HG02840 (cell line): ENCODE measurements around the gene SNU13.
A peak's percentile ranks its signal among the peaks of the same experiment; 100 is the strongest.
"Not testable (repeated sequence)": the region's sequence is repeated elsewhere in the genome, so short reads cannot be mapped to it uniquely, and the experiment has no call there.

Experiments
- ATAC-seq: cut with Tn5 transposase; IDR thresholded peaks from one replicate; pipeline ENCODE4 v1.9.1; 2021; ENCODE audit warnings: mild to moderate bottlenecking, moderate library complexity, moderate number of reproducible peaks; ENCODE audit not compliant: unreplicated experiment, low FRiP score

Gene SNU13

GRCh38 chr22:41682033-41682807 is 6.4 kb downstream of the SNU13 start:
- peak; percentile 79 for ATAC-seq

DNA sequence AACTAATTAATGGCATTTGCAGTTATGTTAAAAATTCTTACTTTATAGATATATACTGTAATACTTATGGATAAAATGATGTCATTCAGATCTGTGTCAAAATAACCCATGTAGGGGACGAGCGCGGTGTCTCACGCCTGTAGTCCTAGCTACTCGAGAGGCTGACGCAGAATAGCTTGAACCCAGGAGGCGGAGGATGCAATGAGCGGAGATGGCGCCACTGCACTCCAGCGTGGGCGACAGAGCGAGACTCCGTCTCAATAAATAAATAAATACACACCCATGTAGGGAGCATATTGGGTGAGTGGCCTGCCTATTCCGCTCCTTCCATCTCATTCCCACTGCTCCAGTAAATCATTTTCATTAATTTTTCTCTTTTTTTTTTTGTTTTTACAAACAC is 7.1 kb downstream of the SNU13 start:
- ATAC-seq, result no peak

DNA sequence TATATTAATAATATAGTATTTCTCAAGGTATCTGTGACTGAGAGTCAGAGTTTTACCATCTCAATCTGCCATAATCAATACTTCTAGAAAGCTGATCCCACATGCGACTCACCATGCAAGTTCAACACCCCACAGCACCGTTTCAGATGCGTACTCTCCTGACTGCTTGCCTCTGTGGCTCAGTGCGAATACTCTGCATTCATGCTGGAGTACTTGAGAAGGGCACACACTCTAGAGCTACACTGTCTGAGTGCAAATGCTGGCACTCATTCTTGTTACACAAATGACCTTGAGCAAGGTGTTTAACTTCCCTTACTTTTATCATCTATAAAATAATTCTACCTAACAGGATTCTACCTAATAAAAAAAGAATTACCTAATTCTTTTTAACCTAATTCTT is 12.5 kb downstream of the SNU13 start:
- ATAC-seq, result no peak

DNA sequence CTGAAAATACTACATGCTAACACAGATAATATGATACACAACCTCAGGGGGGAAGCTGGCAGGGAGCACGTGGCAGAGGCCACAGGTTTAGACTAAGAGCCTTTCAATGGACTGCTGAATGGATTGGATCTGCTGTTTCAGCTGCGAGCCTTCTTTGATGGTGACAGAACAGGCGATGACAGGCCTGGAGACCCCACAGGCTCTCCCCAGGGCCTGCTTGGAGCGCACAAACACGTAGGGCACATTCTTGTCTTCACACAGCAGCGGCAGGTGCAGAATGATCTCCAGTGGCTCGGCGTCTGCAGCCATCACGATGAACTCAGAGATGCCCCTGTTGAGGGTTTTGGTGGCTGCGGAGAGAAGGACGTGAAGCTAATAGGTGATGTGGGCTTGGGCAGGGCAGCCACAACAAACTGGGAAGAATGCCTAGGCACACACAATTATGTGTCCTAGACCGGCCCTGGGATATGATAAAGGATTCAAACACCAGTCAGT is 13.8 kb downstream of the SNU13 start:
- no peak for ATAC-seq

DNA sequence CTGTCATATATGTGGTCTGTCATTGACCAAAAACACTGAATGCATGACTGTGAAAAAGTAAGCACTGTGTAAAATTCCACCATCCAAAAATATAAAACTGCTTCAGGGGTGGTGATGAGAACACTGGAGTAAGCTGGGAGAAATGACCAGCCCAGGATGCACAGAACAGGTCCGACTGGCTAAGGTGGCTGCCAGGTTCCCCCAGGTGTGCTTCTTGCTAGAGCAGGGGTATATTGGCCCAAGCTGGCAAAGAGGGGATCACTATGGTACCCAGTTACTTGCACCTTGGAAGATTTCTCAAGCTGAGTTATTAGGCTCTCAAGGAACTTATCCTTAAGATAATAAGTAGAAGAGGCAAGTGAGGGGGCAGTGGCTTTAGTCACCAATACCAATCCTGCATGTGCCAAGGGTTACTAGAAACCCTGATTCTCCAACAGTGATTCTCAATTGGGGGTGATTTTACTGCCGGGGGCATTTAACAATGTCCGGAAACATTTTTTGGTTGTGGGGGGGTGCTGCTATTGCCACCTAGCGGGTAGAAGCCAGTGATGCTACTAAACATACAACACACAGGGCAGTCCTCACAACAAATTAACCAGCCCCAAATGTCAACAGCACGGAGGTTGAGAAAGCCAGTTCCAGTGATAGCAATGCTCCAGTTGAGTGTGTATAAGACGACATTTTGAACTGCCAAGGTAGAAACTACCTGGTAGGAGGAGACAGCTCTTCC is 15.7 kb downstream of the SNU13 start:
- ATAC-seq, result no peak

DNA sequence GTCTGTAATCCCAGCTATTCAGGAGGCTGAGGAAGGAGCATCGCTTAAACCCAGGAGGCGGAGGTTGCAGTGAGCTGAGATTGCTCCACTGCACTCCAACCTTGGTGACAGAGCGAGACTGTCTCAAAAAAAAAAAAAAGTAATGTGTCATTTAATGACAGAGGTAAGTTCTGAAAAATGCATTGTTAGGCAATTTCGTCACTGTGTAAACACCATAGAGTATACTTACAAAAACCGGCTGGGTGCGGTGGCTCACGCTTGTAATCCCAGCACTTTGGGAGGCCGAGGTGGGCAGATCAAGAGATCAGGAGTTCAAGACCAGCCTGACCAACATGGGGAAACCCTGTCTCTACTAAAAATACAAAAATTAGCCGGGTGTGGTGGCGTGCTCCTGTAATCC is 16.6 kb downstream of the SNU13 start:
- ATAC-seq, result not testable (repeated sequence)

DNA sequence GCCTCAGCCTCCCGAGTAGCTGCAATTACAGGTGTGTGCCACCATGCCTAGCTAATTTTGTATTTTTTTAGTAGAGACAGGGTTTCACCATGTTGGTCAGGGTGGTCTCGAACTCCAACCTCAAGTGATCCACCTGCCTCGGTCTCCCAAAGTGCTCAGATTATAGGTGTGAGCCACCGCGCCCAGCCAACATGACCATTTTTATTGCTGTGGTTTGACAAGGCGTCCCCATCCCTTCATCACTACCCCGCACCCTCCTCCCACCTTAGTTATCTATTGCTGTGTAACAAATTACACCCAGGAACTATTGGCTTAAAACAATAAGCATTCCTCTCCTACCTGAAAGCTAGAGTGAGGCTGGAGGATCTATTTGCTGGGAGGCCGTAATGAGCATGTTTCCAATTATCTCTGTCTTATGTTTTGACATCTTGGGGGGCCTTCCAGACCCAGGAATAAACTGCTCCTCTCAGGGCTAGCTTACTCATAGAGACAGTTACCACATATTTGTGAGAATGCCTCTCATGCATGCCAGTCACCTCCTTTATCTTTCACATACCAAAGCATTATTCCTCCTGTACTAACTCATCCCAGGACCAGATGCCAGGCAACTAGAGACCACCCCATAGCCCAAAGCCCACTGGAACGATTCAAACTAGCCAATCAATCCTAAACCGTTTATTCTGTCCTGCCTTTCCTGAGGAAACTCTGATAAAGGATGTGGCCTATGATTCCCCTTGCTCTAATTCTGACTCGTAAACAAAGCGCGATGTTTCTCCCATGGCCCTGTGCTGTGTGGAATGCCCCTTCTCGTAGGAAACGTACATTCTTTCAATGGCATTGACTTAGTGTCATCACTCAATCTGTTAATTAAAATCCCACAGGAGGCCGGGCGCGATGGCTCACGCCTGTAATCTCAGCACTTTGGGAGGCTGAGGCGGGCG is 19.4 kb downstream of the SNU13 start:
- no peak for ATAC-seq

GRCh38 chr22:41664951-41665350 is 23.7 kb downstream of the SNU13 start:
- ATAC-seq, result no peak

GRCh38 chr22:41664490-41664889 is 24.2 kb downstream of the SNU13 start:
- no peak for ATAC-seq

DNA sequence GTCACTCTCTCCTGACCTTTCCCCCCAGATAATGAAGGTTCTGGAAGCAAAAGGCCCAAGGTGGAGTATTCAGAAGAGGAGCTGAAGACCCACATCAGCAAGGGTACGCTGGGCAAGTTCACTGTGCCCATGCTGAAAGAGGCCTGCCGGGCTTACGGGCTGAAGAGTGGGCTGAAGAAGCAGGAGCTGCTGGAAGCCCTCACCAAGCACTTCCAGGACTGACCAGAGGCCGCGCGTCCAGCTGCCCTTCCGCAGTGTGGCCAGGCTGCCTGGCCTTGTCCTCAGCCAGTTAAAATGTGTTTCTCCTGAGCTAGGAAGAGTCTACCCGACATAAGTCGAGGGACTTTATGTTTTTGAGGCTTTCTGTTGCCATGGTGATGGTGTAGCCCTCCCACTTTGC is 25.1 kb downstream of the SNU13 start:
- ATAC-seq, result not testable (repeated sequence)

DNA sequence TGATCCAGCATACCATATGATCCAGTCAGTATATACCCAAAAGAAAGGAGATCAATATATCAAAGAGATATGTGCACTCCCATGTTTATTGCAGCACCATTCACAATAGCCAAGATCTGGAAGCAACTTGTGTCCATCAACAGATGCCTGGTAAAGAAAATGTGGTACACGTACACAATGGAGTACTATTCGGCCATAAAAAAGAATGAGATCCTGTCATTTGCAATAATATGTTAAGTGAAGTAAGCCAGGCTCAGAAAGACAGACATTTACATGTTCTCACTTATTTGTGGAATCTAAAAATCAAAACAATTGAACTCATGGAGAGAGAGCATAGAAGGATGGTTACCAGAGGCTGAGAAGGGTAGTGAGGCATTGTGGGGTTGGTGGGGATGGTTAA is 27.0 kb downstream of the SNU13 start:
- no peak for ATAC-seq

- ATAC-seq, result no peak
These were observed 27.6 kb downstream of the SNU13 start for GRCh38 chr22:41661088-41661487.

- ATAC-seq, result no peak
These were observed 28.3 kb downstream of the SNU13 start for GRCh38 chr22:41660416-41660815.

- no peak for ATAC-seq
These were observed 28.7 kb downstream of the SNU13 start for GRCh38 chr22:41659941-41660340.

- ATAC-seq, result no peak
These were observed 29.8 kb downstream of the SNU13 start for GRCh38 chr22:41658869-41659268.

DNA sequence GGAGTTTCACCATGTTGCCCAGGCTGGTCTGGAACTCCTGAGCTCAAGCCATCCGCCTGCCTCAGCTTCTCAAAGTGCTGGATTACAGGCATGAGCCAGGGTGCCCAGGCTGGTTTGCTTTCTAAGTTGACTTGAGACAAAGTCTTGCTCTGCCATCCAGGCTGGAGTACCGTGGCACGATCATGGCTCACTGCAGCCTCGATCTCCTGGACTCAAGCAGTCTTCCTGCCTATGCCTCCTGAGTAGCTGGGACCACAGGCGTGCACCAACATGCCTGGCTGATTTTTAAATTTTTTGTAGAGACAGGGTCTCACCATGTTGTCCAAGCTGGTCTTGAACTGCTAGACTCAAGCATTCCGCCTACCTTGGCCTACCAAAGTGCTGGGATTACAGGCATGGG is 31.0 kb downstream of the SNU13 start:
- ATAC-seq, result no peak

GRCh38 chr22:41656556-41656955 is 32.1 kb downstream of the SNU13 start:
- ATAC-seq, result no peak

GRCh38 chr22:41654322-41654721 is 34.3 kb downstream of the SNU13 start:
- ATAC-seq, result no peak

DNA sequence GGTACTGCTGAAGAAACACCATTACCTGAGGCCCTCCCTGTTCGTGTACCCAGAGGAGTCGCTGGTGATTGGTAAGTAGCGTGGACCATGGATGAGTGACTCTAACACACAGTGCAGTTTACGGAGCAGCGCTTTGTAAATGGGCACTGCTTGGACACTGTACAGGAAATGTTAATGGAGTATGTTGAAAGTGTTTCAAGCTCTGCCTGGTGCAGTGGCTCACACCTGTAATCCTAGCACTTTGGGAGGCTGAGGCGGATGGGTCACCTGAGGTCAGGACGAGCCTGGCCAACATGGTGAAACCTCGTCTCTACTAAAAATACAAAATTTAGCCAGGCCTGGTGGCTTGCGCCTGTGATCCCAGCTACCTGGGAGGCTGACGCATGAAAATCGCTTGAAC is 37.8 kb downstream of the SNU13 start:
- no peak for ATAC-seq

- no peak for ATAC-seq
These were observed 38.4 kb downstream of the SNU13 start for GRCh38 chr22:41650229-41650628.

DNA sequence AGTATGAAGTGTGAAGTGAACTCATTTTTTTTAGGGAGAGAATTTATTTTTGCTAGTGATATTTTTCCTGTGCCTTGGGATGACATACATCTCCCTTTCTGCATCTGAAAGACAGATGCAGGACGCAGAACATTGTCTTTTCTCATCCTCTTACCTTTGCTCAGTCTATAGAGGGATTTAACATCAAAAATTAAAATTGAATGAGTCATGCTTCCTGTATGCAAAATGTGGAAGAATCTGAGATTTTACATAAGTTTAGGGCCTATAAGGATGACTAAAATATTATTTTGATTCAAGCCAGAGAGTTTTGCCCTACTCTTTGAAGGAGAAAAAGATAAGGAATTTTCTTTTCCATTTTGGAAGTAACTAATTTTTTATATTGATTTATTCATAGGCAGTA is 40.2 kb downstream of the SNU13 start:
- no peak for ATAC-seq
